ENCODE data around the gene C10orf105. TPM values are rescaled to one million over a fixed set of nuclear protein-coding genes. Genes with fewer than 3 reads are reported as not detected.

C10orf105 gene
- total RNA-seq, 1 experiment from 2014 or later: not detected

- H3K9me2 ChIP-seq (replicated peaks; ENCODE audit: low read length): no peaks in the 10 kb centered on the region
- CTCF ChIA-PET: no interaction called here
- DNase-seq (no peak), ATAC-seq (no peak)
- intact Hi-C loops (cut with micrococcal nuclease): loop anchor here (5.0 kb wide), 1 partner anchor 40 kb away; no protein-coding TSS in a partner anchor
- no peak overlapping the region for H3K9ac ChIP-seq (ENCODE audit: low read length)
- H3K79me2 ChIP-seq (ENCODE audit: low read length): no peaks in the 10 kb centered on the region
- H3K4me2 ChIP-seq (ENCODE audit: low read length): no peak overlapping the region
- no peaks in the 10 kb centered on the region for H3K9me3 ChIP-seq (ENCODE audit: low read length)
- H4K20me1 ChIP-seq (ENCODE audit: low read length): no peaks in the 10 kb centered on the region
- no peak overlapping the region for H2AFZ ChIP-seq (ENCODE audit: low read length)
- peaks cover 19% of the 10 kb centered on the region for H3K4me1 ChIP-seq (ENCODE audit: insufficient read depth, low read length)
- POLR2A ChIA-PET (ENCODE audit: unreplicated experiment): no interaction called here
- H3F3A ChIP-seq (ENCODE audit: low read length, unreplicated experiment): no peaks in the 10 kb centered on the region
- TF ChIP-seq EZH2 (IDR thresholded peaks at IDR 0.05; ENCODE audit: low read length, unreplicated experiment): no peak
- no peak for TF ChIP-seq EZH2phosphoT487 (IDR thresholded peaks at IDR 0.05; ENCODE audit: borderline replicate concordance, low read length)
- no peak overlapping the region for H3K4me3 ChIP-seq (ENCODE audit: low read length)
- no TSS peak for BruUV-seq (replicated peaks)
- no peak overlapping the region for H3K27ac ChIP-seq (ENCODE audit: low read length)
- H3K27me3 ChIP-seq (ENCODE audit: low read length): no peaks in the 10 kb centered on the region
- H3K36me3 ChIP-seq (ENCODE audit: low read depth, low read length): no peaks in the 10 kb centered on the region
These were observed 7.6 kb upstream of the C10orf105 start for GRCh38 chr10:71727105-71727737.

GRCh38 chr10:71726580-71727104, 7.1 kb upstream of the C10orf105 start:
- Histone ChIP-seq H3K9ac (ENCODE audit: low read length) (no peak overlapping the region), H3F3A (ENCODE audit: low read length, unreplicated experiment) (no peaks in the 10 kb centered on the region), H3K4me3 (ENCODE audit: low read length) (no peak overlapping the region), H3K27ac (ENCODE audit: low read length) (peak overlapping the region; percentile 20; the same call in 1 of the 2 replicates), H3K9me2 (replicated peaks; ENCODE audit: low read length) (no peaks in the 10 kb centered on the region), H3K36me3 (ENCODE audit: low read depth, low read length) (no peaks in the 10 kb centered on the region), H3K27me3 (ENCODE audit: low read length) (no peaks in the 10 kb centered on the region), H3K79me2 (ENCODE audit: low read length) (no peaks in the 10 kb centered on the region), H4K20me1 (ENCODE audit: low read length) (no peaks in the 10 kb centered on the region), H3K4me2 (ENCODE audit: low read length) (no peak overlapping the region), H3K9me3 (ENCODE audit: low read length) (no peaks in the 10 kb centered on the region), H3K4me1 (ENCODE audit: insufficient read depth, low read length) (peaks cover 19% of the 10 kb centered on the region), H2AFZ (ENCODE audit: low read length) (no peak overlapping the region)
- ATAC-seq (no peak), DNase-seq (no peak)
- ChIA-PET CTCF (no interaction called here), POLR2A (ENCODE audit: unreplicated experiment) (no interaction called here)
- no TSS peak for BruUV-seq (replicated peaks)
- no peak for TF ChIP-seq EZH2phosphoT487 (IDR thresholded peaks at IDR 0.05; ENCODE audit: borderline replicate concordance, low read length)
- no peak for TF ChIP-seq EZH2 (IDR thresholded peaks at IDR 0.05; ENCODE audit: low read length, unreplicated experiment)
- no peak for TF ChIP-seq CTCF (conservative IDR thresholded peaks at IDR 0.05; ENCODE audit: low read depth, low read length)
- intact Hi-C loops (cut with micrococcal nuclease): loop anchor here (5.0 kb wide), 1 partner anchor 41 kb away; no protein-coding TSS in a partner anchor

GRCh38 chr10:71725998-71726579, 6.5 kb upstream of the C10orf105 start:
- Histone ChIP-seq H3K27me3 (ENCODE audit: low read length) (no peaks in the 10 kb centered on the region), H3K9me3 (ENCODE audit: low read length) (no peaks in the 10 kb centered on the region), H3K4me3 (ENCODE audit: low read length) (no peak overlapping the region), H3K79me2 (ENCODE audit: low read length) (no peaks in the 10 kb centered on the region), H3K4me1 (ENCODE audit: insufficient read depth, low read length) (peaks cover 19% of the 10 kb centered on the region), H3K9me2 (replicated peaks; ENCODE audit: low read length) (no peaks in the 10 kb centered on the region), H3K4me2 (ENCODE audit: low read length) (no peak overlapping the region), H3F3A (ENCODE audit: low read length, unreplicated experiment) (no peaks in the 10 kb centered on the region), H3K27ac (ENCODE audit: low read length) (peak overlapping the region; percentile 20; the same call in 1 of the 2 replicates), H3K9ac (ENCODE audit: low read length) (no peak overlapping the region), H3K36me3 (ENCODE audit: low read depth, low read length) (no peaks in the 10 kb centered on the region), H2AFZ (ENCODE audit: low read length) (0 out of 2 replicates have a peak overlapping the region, but pooled peaks have one; percentile 10), H4K20me1 (ENCODE audit: low read length) (no peaks in the 10 kb centered on the region)
- ChIA-PET POLR2A (ENCODE audit: unreplicated experiment) (no interaction called here), CTCF (no interaction called here)
- no TSS peak for BruUV-seq (replicated peaks)
- peak; percentile 56 for TF ChIP-seq CTCF (conservative IDR thresholded peaks at IDR 0.05; ENCODE audit: low read depth, low read length)
- no peak for TF ChIP-seq EZH2phosphoT487 (IDR thresholded peaks at IDR 0.05; ENCODE audit: borderline replicate concordance, low read length)
- no peak for TF ChIP-seq EZH2 (IDR thresholded peaks at IDR 0.05; ENCODE audit: low read length, unreplicated experiment)
- DNase-seq: peak; percentile 49
- peak; percentile 37 for ATAC-seq
- intact Hi-C loops (cut with micrococcal nuclease): loop anchor here (5.0 kb wide), 1 partner anchor 41 kb away; no protein-coding TSS in a partner anchor

Data from PC-3 (cell line).